Lower lobe of right lung (tissue), 2 donors: ENCODE data around the gene COL1A1. TPM values are rescaled to one million over a fixed set of nuclear protein-coding genes. Genes with fewer than 3 reads are reported as not detected.
A peak's percentile ranks its signal among the peaks of the same experiment; 100 is the strongest.

Source experiments
- ATAC-seq, 2 donors: fragments of 200-7000 bp; cut with Tn5 transposase; one replicate each; pipeline ENCODE4 v1.9.1; 2020 to 2022; ENCODE audit warnings: mild to moderate bottlenecking in 2 of 2, moderate library complexity in 2 of 2
- DNase-seq: peaks from one replicate; pipeline ENCODE4 v3.0.0-alpha.2; 2020
- H3K27ac ChIP-seq: fragments of 200-600 bp; one replicate; pipeline ENCODE4 v1.8.0; 2022
- H3K27me3 ChIP-seq: fragments of 200-600 bp; one replicate; pipeline ENCODE4 v1.8.0; 2022; ENCODE audit warnings: low read depth
- H3K36me3 ChIP-seq: fragments of 200-600 bp; one replicate; pipeline ENCODE4 v1.8.0; 2022; ENCODE audit warnings: mild to moderate bottlenecking
- H3K4me1 ChIP-seq: fragments of 200-600 bp; one replicate; pipeline ENCODE4 v1.8.0; 2022
- H3K4me3 ChIP-seq: fragments of 200-600 bp; one replicate; pipeline ENCODE4 v1.8.0; 2022; ENCODE audit warnings: mild to moderate bottlenecking
- H3K9me3 ChIP-seq: fragments of 200-600 bp; one replicate; pipeline ENCODE4 v1.8.0; 2022
- intact Hi-C: fragments of 100-400 bp; cut with DNase I; formaldehyde crosslinking; loops from one replicate; pipeline ENCODE4 v1.11.0; 2022
- total RNA-seq: library from RNA; stranded (reverse); fragmentation: NEBNext Ultra II Directional; extraction: Animal tissue kit (Norgen Biotek cat#: 25700); gene quantifications from one replicate; pipeline ENCODE4 v1.2.1, GENCODE V29; 2021
- TF ChIP-seq, protein P1 (sequence below): fragments of 200-600 bp; IDR thresholded peaks from one replicate; pipeline ENCODE4 v1.8.0; 2022; ENCODE audit warnings: antibody characterized with exemption, mild to moderate bottlenecking
- donor health status: DM: no; HTN: yes; CAD: no; lungs with severe emphysema.

Gene COL1A1
- total RNA-seq, 1 donor from 2014 or later = 142 TPM

DNA sequence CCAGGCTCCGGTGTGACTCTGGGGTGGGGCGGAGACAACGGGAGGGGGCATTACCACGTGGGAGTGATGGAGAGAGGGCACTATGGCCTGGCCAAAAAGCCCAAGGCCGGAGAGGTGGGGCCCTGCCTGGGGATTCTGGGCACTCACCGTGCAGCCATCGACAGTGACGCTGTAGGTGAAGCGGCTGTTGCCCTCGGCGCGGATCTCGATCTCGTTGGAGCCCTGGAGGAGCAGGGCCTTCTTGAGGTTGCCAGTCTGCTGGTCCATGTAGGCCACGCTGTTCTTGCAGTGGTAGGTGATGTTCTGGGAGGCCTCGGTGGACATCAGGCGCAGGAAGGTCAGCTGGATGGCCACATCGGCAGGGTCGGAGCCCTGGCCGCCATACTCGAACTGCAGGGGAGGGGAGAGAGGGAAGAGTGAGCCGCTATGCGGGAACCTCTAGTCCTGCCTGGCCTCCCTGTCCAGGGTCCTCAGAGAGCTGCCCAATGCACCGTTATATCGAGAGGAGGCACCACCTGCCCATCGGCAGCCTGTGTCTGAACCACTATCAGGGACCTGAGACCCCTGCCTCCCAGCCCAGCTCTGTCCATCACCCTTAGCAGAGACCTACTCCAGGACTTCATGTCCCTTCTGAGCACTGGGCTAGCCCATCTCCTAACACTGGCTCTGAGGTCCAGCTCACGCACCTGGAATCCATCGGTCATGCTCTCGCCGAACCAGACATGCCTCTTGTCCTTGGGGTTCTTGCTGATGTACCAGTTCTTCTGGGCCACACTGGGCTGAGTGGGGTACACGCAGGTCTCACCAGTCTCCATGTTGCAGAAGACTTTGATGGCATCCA is 15.6 kb downstream of the COL1A1 start:
- Histone ChIP-seq H3K36me3 (peaks cover 49% of the 10 kb centered on the region), H3K4me1 (peaks cover 10% of the 10 kb centered on the region), H3K9me3 (no peaks in the 10 kb centered on the region), H3K27ac (no peak overlapping the region), H3K27me3 (no peaks in the 10 kb centered on the region), H3K4me3 (no peak overlapping the region)
- TF ChIP-seq, protein P1, sequence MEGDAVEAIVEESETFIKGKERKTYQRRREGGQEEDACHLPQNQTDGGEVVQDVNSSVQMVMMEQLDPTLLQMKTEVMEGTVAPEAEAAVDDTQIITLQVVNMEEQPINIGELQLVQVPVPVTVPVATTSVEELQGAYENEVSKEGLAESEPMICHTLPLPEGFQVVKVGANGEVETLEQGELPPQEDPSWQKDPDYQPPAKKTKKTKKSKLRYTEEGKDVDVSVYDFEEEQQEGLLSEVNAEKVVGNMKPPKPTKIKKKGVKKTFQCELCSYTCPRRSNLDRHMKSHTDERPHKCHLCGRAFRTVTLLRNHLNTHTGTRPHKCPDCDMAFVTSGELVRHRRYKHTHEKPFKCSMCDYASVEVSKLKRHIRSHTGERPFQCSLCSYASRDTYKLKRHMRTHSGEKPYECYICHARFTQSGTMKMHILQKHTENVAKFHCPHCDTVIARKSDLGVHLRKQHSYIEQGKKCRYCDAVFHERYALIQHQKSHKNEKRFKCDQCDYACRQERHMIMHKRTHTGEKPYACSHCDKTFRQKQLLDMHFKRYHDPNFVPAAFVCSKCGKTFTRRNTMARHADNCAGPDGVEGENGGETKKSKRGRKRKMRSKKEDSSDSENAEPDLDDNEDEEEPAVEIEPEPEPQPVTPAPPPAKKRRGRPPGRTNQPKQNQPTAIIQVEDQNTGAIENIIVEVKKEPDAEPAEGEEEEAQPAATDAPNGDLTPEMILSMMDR = no peak
- intact Hi-C loops = no loop called here
- DNase-seq (no peak), ATAC-seq (no peak)

DNA sequence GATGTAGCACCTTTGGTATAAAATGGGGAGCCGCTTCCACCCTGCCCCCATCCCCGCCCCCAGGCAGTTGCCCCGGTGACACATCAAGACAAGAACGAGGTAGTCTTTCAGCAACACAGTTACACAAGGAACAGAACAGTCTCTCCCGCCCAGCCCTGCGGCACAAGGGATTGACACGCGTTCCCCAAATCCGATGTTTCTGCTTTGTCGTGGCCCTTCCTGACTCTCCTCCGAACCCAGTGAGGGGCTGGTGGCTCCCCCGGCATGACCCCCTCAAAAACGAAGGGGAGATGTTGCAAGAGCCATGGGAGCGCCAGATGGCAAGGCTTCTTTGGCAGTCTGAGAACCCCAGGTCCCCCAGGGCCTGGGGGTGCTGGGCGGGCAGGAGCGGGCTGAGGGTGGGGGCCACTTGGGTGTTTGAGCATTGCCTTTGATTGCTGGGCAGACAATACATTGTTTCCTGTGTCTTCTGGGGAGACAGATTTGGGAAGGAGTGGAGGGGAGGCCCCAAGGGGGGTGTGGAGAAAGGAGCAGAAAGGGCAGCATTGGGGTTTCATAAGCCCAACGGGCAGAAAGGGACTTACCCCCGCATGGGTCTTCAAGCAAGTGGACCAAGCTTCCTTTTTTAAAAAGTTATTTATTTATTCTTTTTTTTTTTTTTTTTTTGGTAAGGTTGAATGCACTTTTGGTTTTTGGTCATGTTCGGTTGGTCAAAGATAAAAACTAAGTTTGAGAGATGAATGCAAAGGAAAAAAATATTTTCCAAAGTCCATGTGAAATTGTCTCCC is 16.6 kb downstream of the COL1A1 start:
- Histone ChIP-seq H3K4me1 (peaks cover 10% of the 10 kb centered on the region), H3K27ac (no peak overlapping the region), H3K36me3 (peaks cover 40% of the 10 kb centered on the region), H3K9me3 (no peaks in the 10 kb centered on the region), H3K27me3 (no peaks in the 10 kb centered on the region), H3K4me3 (no peak overlapping the region)
- intact Hi-C loops = no loop called here
- TF ChIP-seq, protein P1 = no peak
- ATAC-seq = peak; percentile 29 to 59
- peak; percentile 78 for DNase-seq

DNA sequence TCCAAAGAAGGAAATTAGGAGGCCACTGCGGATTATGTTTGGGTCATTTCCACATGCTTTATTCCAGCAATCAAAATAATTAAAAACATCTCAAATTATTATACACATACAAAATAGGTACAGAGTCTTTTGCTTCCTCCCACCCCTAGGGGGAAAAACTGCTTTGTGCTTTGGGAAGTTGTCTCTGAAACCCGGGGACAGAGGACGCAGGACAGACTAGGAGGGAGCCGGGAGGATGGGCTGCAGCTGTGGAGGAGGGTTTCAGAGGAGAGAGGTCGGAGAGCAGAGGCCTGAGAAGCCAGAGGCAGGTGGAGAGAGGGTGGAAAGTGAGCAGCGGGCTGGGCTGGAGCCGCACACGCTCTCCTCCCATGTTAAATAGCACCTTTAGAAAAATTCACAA is 17.4 kb downstream of the COL1A1 start:
- no peak for DNase-seq
- H3K4me1 ChIP-seq = peaks cover 10% of the 10 kb centered on the region
- peak overlapping the region; percentile 1 for H3K4me3 ChIP-seq
- peaks cover 32% of the 10 kb centered on the region for H3K36me3 ChIP-seq
- intact Hi-C loops = no loop called here
- H3K27ac ChIP-seq = no peak overlapping the region
- no peak for ATAC-seq
- no peaks in the 10 kb centered on the region for H3K9me3 ChIP-seq
- H3K27me3 ChIP-seq = no peaks in the 10 kb centered on the region
- TF ChIP-seq, protein P1 = no peak

DNA sequence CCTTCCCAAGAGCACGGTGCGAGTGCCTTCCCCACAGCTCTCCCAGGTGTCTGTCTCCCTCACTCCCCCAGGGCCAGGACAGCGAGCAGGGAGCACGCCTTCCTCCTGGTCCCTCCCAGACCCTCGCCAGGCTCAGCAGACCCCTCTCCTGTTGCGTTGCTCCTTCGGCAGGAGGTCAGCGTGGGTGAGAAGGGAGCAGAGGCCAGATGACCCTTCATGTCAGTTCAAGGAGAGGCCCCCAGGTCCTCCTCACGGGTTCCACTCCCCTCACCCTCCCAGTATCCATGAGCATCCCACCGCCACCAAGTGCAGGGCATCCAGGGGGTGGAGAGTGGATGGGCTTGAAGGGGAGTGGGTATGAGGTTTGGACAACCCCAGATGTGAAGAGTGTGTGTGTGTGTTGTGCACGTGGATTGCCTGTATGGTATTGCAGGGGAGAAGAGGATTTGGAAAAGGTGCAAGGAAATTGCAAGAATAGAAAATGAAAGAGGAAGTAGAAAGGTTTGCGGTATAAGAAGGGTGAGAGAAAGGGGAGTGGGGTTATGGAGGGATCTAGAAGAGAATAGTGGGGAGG is 17.9 kb downstream of the COL1A1 start:
- DNase-seq = no peak
- Histone ChIP-seq H3K4me3 (peak overlapping the region; percentile 1), H3K27me3 (no peaks in the 10 kb centered on the region), H3K4me1 (peaks cover 12% of the 10 kb centered on the region), H3K36me3 (peaks cover 27% of the 10 kb centered on the region), H3K27ac (no peak overlapping the region), H3K9me3 (no peaks in the 10 kb centered on the region)
- ATAC-seq = peak in 1 of 2 donors; percentile 34
- intact Hi-C loops = no loop called here
- TF ChIP-seq, protein P1 = no peak

DNA sequence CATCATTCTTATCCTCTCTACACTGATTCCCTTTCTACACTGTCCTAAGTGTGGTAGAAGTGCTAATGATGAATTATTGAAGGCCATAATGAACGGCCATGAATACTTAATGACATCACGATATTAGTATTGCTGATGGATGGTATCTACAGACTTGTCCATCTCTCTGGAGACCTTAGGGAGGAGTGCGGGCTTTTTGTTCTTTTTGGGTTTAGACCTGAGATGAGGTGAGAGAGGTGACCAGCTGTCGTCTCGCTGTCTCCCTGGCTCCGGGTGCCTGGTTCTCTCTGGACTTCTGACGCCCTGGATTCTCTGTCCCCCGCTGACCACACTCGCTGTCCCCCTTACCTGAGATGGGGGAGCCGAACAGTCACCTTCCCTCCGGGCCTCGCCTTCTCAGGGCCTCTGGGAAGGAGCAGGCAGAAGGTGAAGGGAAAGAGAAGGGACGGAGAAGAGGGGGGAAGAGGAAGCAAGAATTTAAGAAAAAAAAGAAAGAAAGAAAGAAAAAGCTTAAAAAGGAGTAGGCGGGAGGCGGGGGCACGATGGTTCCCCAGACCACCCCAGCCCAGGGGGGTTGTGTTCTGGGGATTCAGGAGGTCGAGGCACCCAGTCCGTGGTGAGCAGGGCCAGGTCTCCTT is 18.5 kb downstream of the COL1A1 start:
- intact Hi-C loops = no loop called here
- Histone ChIP-seq H3K4me1 (peaks cover 18% of the 10 kb centered on the region), H3K36me3 (peaks cover 22% of the 10 kb centered on the region), H3K4me3 (no peak overlapping the region), H3K27me3 (no peaks in the 10 kb centered on the region), H3K9me3 (no peaks in the 10 kb centered on the region), H3K27ac (no peak overlapping the region)
- ATAC-seq (no peak), DNase-seq (no peak)
- TF ChIP-seq, protein P1 = no peak
